ENCODE results near the gene STAT5A.

DNA sequence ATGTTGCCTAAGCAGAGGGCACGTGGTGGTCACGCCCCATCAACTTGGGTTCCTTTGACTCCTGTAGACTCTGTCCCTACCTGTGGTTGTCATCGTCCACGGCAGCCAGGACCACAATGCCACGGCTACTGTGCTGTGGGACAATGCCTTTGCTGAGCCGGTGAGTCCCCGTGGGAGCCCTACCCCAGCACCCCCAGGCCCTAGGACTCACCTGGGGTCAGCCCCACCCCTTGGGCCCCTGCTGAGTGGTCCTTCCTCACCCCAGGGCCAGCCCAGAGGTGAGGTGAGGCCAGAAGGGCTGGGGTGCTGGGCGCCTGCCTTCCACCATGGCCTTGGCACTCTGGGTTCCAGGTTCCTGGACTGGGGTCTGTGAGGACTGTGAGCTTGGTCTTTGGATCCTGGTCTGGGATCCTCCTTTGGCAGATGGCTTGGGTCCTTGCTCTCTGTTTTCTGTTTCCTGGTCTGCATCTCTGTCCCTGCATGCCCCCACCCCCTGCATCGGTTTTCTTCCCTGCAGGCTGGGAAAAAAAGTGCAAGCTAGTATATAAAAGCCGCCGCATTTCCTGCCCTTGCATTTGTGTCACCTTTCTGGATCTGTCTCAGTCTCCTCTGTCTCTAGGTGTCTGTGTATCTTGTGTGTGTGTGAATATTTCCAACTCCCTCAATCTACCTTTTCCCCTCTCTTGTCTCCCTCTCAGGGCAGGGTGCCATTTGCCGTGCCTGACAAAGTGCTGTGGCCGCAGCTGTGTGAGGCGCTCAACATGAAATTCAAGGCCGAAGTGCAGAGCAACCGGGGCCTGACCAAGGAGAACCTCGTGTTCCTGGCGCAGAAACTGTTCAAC is 17.5 kb downstream of the STAT5A start:
- TF ChIP-seq, protein P1, sequence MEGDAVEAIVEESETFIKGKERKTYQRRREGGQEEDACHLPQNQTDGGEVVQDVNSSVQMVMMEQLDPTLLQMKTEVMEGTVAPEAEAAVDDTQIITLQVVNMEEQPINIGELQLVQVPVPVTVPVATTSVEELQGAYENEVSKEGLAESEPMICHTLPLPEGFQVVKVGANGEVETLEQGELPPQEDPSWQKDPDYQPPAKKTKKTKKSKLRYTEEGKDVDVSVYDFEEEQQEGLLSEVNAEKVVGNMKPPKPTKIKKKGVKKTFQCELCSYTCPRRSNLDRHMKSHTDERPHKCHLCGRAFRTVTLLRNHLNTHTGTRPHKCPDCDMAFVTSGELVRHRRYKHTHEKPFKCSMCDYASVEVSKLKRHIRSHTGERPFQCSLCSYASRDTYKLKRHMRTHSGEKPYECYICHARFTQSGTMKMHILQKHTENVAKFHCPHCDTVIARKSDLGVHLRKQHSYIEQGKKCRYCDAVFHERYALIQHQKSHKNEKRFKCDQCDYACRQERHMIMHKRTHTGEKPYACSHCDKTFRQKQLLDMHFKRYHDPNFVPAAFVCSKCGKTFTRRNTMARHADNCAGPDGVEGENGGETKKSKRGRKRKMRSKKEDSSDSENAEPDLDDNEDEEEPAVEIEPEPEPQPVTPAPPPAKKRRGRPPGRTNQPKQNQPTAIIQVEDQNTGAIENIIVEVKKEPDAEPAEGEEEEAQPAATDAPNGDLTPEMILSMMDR (IDR thresholded peaks at IDR 0.05), result no peak
- no peak for TF ChIP-seq POLR2AphosphoS5 (IDR thresholded peaks at IDR 0.05)
- TF ChIP-seq EP300 (IDR thresholded peaks at IDR 0.05), result no peak
